ENCODE results near the gene APBB2.
"Not testable (repeated sequence)": the region's sequence is repeated elsewhere in the genome, so short reads cannot be mapped to it uniquely, and the experiment has no call there.

APBB2 gene

DNA sequence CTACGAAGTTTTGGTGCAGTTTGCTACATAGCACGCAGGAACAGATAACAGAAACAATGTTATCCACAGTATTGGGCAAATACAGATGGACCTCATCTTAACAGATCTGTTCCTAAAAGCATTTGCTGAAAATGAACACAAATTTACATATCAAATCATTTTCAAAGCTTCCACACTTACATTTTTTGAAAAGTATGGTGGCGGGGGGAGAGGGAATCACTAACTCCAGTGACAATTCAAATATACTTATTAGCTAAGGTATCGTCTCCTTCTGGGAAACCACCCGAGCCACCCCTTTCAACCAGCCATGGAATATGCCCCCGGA lies 289.6 kb downstream of the APBB2 start:
- TF ChIP-seq, protein P1, sequence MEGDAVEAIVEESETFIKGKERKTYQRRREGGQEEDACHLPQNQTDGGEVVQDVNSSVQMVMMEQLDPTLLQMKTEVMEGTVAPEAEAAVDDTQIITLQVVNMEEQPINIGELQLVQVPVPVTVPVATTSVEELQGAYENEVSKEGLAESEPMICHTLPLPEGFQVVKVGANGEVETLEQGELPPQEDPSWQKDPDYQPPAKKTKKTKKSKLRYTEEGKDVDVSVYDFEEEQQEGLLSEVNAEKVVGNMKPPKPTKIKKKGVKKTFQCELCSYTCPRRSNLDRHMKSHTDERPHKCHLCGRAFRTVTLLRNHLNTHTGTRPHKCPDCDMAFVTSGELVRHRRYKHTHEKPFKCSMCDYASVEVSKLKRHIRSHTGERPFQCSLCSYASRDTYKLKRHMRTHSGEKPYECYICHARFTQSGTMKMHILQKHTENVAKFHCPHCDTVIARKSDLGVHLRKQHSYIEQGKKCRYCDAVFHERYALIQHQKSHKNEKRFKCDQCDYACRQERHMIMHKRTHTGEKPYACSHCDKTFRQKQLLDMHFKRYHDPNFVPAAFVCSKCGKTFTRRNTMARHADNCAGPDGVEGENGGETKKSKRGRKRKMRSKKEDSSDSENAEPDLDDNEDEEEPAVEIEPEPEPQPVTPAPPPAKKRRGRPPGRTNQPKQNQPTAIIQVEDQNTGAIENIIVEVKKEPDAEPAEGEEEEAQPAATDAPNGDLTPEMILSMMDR (IDR thresholded peaks at IDR 0.05; ENCODE audit: poor library complexity, severe bottlenecking), result peak; percentile 63
- Histone ChIP-seq H3K27me3 (ENCODE audit: insufficient read depth, poor library complexity, severe bottlenecking) (no peaks in the 10 kb centered on the region), H3K9me3 (ENCODE audit: severe bottlenecking) (no peaks in the 10 kb centered on the region), H3K4me1 (ENCODE audit: insufficient read depth, poor library complexity, severe bottlenecking) (no peaks in the 10 kb centered on the region), H3K27ac (ENCODE audit: poor library complexity, severe bottlenecking) (no peak overlapping the region), H3K4me3 (ENCODE audit: severe bottlenecking) (no peak overlapping the region), H3K36me3 (ENCODE audit: low read depth) (peaks cover 55% of the 10 kb centered on the region)
- no peak for DNase-seq (ENCODE audit: low spot score)
- no peak for ATAC-seq (ENCODE audit: low read depth)

DNA sequence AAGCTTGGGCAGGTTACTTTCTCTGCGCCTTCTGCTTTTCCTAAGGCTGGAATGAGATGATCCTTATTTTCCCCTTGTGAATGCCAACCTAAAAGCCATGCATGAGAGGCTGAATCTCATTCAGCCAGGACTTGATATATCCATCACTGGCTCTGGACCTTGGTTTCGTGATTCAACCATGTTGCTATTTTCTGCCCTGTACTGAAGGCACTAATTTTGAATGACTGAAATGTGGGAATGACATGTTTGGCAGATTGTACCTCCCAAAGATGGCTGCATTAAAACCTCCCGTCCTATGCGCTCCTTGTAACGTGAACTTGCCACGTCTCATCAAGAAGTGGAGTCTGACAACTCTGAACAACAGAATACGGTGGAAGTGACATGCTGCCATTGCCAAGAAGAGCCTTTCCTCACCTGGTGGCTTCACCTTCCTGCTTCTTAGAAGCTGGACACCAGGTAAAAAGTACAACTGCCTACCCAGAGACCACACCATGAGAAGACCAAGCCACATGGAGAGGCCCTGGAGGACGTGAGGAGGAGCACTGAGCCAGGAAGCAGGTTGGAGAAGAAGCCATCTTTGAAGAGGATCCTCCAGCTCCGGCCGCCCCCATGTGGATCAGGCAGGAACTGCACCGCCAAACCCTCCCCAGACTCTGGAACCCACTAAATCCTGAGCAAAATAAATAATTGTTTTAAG lies 290.1 kb downstream of the APBB2 start:
- no peak overlapping the region for H3K4me3 ChIP-seq (ENCODE audit: severe bottlenecking)
- no peaks in the 10 kb centered on the region for H3K4me1 ChIP-seq (ENCODE audit: insufficient read depth, poor library complexity, severe bottlenecking)
- DNase-seq (ENCODE audit: low spot score), result no peak
- H3K9me3 ChIP-seq (ENCODE audit: severe bottlenecking), result no peaks in the 10 kb centered on the region
- H3K27me3 ChIP-seq (ENCODE audit: insufficient read depth, poor library complexity, severe bottlenecking), result no peaks in the 10 kb centered on the region
- ATAC-seq (ENCODE audit: low read depth), result peak; percentile 63; the same call in 2 of the 3 replicates
- H3K36me3 ChIP-seq (ENCODE audit: low read depth), result peaks cover 52% of the 10 kb centered on the region
- TF ChIP-seq, protein P1 (IDR thresholded peaks at IDR 0.05; ENCODE audit: poor library complexity, severe bottlenecking), result peak; percentile 90
- no peak overlapping the region for H3K27ac ChIP-seq (ENCODE audit: poor library complexity, severe bottlenecking)

DNA sequence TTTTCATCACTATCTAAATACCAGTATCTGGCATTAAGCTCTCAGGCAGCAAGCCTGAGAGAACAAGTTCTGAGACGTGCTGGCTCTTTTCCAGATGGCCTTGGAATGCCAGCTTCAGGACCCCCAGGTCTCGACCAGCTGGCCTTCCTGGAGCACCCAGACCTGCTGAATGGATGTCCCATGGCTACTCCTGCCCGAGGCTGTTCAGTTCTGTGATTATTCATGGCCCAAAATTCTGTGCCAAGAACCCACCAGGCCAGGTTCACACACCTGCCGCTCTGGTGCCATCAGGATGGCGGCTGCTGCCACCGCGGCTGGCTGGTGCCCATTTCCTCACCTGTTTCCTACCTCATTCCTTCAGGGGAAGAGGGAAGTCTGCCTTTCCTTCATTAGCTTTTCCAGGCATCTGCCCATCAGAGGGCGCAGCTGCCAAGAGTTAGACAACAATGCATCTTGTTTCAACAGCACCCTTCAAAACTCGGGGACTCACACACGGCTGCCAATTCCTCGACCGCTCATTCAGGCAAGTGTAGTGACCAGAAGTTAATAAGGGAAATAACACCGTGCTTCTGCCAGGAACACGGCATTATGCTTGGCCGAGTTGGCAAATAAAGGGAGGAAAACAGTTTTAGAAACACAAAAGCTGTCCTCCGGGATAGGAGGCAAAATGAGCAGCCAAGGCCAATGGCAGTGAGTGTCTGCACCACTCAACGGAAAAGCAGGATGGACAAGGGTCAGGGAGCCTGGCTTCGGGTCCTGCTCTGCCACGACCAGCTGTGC lies 290.8 kb downstream of the APBB2 start:
- Histone ChIP-seq H3K4me1 (ENCODE audit: insufficient read depth, poor library complexity, severe bottlenecking) (no peaks in the 10 kb centered on the region), H3K9me3 (ENCODE audit: severe bottlenecking) (no peaks in the 10 kb centered on the region), H3K36me3 (ENCODE audit: low read depth) (peaks cover 52% of the 10 kb centered on the region), H3K4me3 (ENCODE audit: severe bottlenecking) (no peak overlapping the region), H3K27ac (ENCODE audit: poor library complexity, severe bottlenecking) (no peak overlapping the region), H3K27me3 (ENCODE audit: insufficient read depth, poor library complexity, severe bottlenecking) (no peaks in the 10 kb centered on the region)
- TF ChIP-seq, protein P1 (IDR thresholded peaks at IDR 0.05; ENCODE audit: poor library complexity, severe bottlenecking), result no peak
- DNase-seq (ENCODE audit: low spot score) (no peak), ATAC-seq (ENCODE audit: low read depth) (no peak)

DNA sequence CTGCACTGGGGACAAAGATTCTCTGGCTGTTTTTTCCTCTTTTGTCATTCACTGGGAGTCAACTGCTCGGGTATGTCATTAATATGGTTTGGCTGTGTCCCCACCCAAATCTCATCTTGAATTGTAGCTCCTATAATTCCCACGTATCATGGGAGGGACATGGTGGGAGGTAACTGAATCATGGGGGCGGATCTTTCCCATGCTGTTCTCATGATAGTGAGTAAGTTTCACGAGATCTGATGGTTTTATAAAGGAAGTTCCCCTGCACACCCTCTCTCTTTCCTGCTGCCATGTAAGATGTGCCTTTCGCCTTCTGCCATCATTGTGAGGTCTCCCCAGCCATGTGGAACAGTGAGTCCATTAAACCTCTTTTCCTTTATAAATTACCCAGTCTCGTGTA lies 294.4 kb downstream of the APBB2 start:
- H3K27ac ChIP-seq (ENCODE audit: poor library complexity, severe bottlenecking); H3K27me3 ChIP-seq (ENCODE audit: insufficient read depth, poor library complexity, severe bottlenecking); H3K4me3 ChIP-seq (ENCODE audit: severe bottlenecking); ATAC-seq (ENCODE audit: low read depth); DNase-seq (ENCODE audit: low spot score); H3K9me3 ChIP-seq (ENCODE audit: severe bottlenecking); H3K4me1 ChIP-seq (ENCODE audit: insufficient read depth, poor library complexity, severe bottlenecking): not testable (repeated sequence)
- peaks cover 35% of the 10 kb centered on the region for H3K36me3 ChIP-seq (ENCODE audit: low read depth)

DNA sequence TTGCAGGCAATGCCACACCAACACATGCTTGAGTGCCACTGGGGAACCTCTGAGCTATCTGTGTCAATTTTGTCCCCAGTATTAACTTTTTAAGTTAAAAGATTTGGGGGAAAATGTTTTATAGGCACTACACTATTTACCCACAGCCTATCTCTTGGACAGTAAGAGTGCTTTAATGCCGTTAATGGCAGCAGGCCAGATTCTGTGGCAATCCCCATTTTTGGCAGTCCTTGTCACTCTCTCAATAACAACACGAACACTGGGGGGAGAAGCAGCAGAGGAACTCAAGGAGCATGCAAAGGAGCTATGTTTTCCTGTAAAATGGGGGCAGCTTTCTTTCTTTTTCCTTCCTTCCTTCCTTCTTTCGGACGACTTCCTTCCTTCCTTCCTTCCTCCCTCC lies 296.0 kb downstream of the APBB2 start:
- H3K36me3 ChIP-seq (ENCODE audit: low read depth), result peaks cover 28% of the 10 kb centered on the region
- H3K4me3 ChIP-seq (ENCODE audit: severe bottlenecking), result no peak overlapping the region
- peak; percentile 38; the same call in 2 of the 3 replicates for ATAC-seq (ENCODE audit: low read depth)
- H3K27ac ChIP-seq (ENCODE audit: poor library complexity, severe bottlenecking), result no peak overlapping the region
- DNase-seq (ENCODE audit: low spot score), result no peak
- no peaks in the 10 kb centered on the region for H3K27me3 ChIP-seq (ENCODE audit: insufficient read depth, poor library complexity, severe bottlenecking)
- TF ChIP-seq, protein P1 (IDR thresholded peaks at IDR 0.05; ENCODE audit: poor library complexity, severe bottlenecking), result no peak
- no peaks in the 10 kb centered on the region for H3K4me1 ChIP-seq (ENCODE audit: insufficient read depth, poor library complexity, severe bottlenecking)
- no peaks in the 10 kb centered on the region for H3K9me3 ChIP-seq (ENCODE audit: severe bottlenecking)

All from RWPE2 (cell line).